HG03196 (cell line): Measurements from ENCODE around the gene SIGLEC6.

Experiments used
- ATAC-seq: cut with Tn5 transposase; IDR thresholded peaks from one replicate; pipeline ENCODE4 v1.9.1; 2021; ENCODE audit not compliant: unreplicated experiment

Gene SIGLEC6

GRCh38 chr19:51531349-51532315, at the start of gene SIGLEC6:
Gene SIGLEC6, minus strand, starts transcription at chr19:51531670. Its CDS starts 22 bp downstream, at chr19:51531648.
- ATAC-seq: no peak

GRCh38 chr19:51576850-51577249, 45.4 kb upstream of the SIGLEC6 start:
- ATAC-seq: no peak

GRCh38 chr19:51573331-51573730, 41.9 kb upstream of the SIGLEC6 start:
- ATAC-seq: no peak

- no peak for ATAC-seq
These were observed 41.4 kb upstream of the SIGLEC6 start for GRCh38 chr19:51572908-51573307.

GRCh38 chr19:51572410-51572809, 40.9 kb upstream of the SIGLEC6 start:
- ATAC-seq: no peak

GRCh38 chr19:51571599-51571998, 40.1 kb upstream of the SIGLEC6 start:
- no peak for ATAC-seq

GRCh38 chr19:51570962-51571575, 39.6 kb upstream of the SIGLEC6 start, which contains the start of gene ZNF175:
Gene ZNF175, plus strand, starts transcription at chr19:51571283. Its CDS starts 2,047 bp downstream, at chr19:51573330.
- ATAC-seq: peak; percentile 83

- no peak for ATAC-seq
These were observed 37.0 kb upstream of the SIGLEC6 start for GRCh38 chr19:51568456-51568855.

- no peak for ATAC-seq
These were observed 36.1 kb upstream of the SIGLEC6 start for GRCh38 chr19:51567583-51567982.

- no peak for ATAC-seq
These were observed 35.1 kb upstream of the SIGLEC6 start for GRCh38 chr19:51566489-51567100.

- ATAC-seq: no peak
These were observed 34.1 kb upstream of the SIGLEC6 start for GRCh38 chr19:51565583-51565982.

GRCh38 chr19:51564791-51565190, 33.3 kb upstream of the SIGLEC6 start:
- ATAC-seq: no peak

- no peak for ATAC-seq
These were observed 28.9 kb upstream of the SIGLEC6 start for GRCh38 chr19:51560339-51560738.

- ATAC-seq: no peak
These were observed 27.8 kb upstream of the SIGLEC6 start for GRCh38 chr19:51559240-51559639.

- no peak for ATAC-seq
These were observed 21.7 kb upstream of the SIGLEC6 start for GRCh38 chr19:51552996-51553725.

GRCh38 chr19:51552608-51552995, 21.1 kb upstream of the SIGLEC6 start:
- ATAC-seq: no peak

- ATAC-seq: no peak
These were observed 20.4 kb upstream of the SIGLEC6 start for GRCh38 chr19:51551673-51552432.

- ATAC-seq: no peak
These were observed 19.6 kb upstream of the SIGLEC6 start for GRCh38 chr19:51550848-51551672.
